GM12878 (cell line): ENCODE results near the gene ZNFX1. TPM values are rescaled to one million over a fixed set of nuclear protein-coding genes. Genes with fewer than 3 reads are reported as not detected.
A peak's percentile ranks its signal among the peaks of the same experiment; 100 is the strongest.

Experiments
- ATAC-seq: fragments of 200-7000 bp; cut with Tn5 transposase; 3 replicates; pipeline ENCODE4 v1.9.1; 2020; ENCODE audit warnings: mild to moderate bottlenecking, moderate library complexity
- BruUV-seq: library from RNA; stranded (reverse); fragments of 400-500 nt; replicated peaks from 2 replicates; lab custom pipeline; 2021; lab: Mats Ljungman, UMichigan
- CTCF ChIA-PET: fragments of 300-600 bp; sonication (Branson Sonifier 250); formaldehyde crosslinking; extraction: SDS; loops from one replicate; lab custom pipeline; 2021; ENCODE audit warnings: inconsistent platforms; lab: Yijun Ruan, JAX
- POLR2A ChIA-PET: fragments of 350-600 bp; formaldehyde crosslinking; extraction: SDS; loops from one replicate; lab custom pipeline; 2021; ENCODE audit warnings: inconsistent platforms; lab: Charles Lee
- RAD21 ChIA-PET: fragments of 300-600 bp; sonication (Branson Sonifier 250); formaldehyde crosslinking; loops from one replicate; lab custom pipeline; 2023; ENCODE audit warnings: antibody characterized with exemption; ENCODE audit not compliant: unreplicated experiment; lab: Charles Lee
- SMC1A ChIA-PET: fragments of 300-600 bp; sonication (Branson Sonifier 250); formaldehyde crosslinking; loops from one replicate; lab custom pipeline; 2023; ENCODE audit not compliant: unreplicated experiment, uncharacterized antibody; lab: Charles Lee
- DNase-seq: peaks from one replicate; pipeline ENCODE4 v3.0.0-alpha.2; 2011; ENCODE audit warnings: low read depth, low spot score
- FAIRE-seq: peaks from 3 replicates; lab custom pipeline; 2011; peaks lifted over from hg19 to GRCh38; lab: Jason Lieb, UNC
- H2AFZ ChIP-seq: 2 replicates; pipeline ENCODE4 v1.6.0; 2011; ENCODE audit warnings: low read depth, low read length, control low read depth; ENCODE audit not compliant: control insufficient read depth
- H3K27ac ChIP-seq: 2 replicates; pipeline ENCODE4 v1.5.1; 2011; ENCODE audit warnings: control low read depth; ENCODE audit not compliant: control insufficient read depth, insufficient read depth
- H3K27me3 ChIP-seq, 2 experiments: replicated peaks in 1 of 2; 2 replicates each; pipeline versions ENCODE4 v1.6.0 to v1.6.1; 2011; ENCODE audit warnings: low read length in 1 of 2; ENCODE audit not compliant: control insufficient read depth in 2 of 2, insufficient read depth in 2 of 2
- H3K36me3 ChIP-seq, 2 experiments: 2 replicates each; pipeline ENCODE4 v1.5.1; 2011; ENCODE audit warnings: low read length in 1 of 2; ENCODE audit not compliant: control insufficient read depth in 2 of 2, insufficient read depth in 2 of 2
- H3K4me1 ChIP-seq: 2 replicates; pipeline ENCODE4 v1.6.1; 2011; ENCODE audit warnings: mild to moderate bottlenecking, low read length, moderate library complexity, mixed read lengths; ENCODE audit not compliant: control insufficient read depth, insufficient read depth
- H3K4me2 ChIP-seq: 2 replicates; pipeline ENCODE4 v1.6.0; 2011; ENCODE audit warnings: control low read depth; ENCODE audit not compliant: control insufficient read depth, insufficient read depth
- H3K4me3 ChIP-seq: fragments of 200-600 bp; sonication (generic); 2 replicates; pipeline ENCODE4 v1.5.1; 2016
- H3K79me2 ChIP-seq: 2 replicates; pipeline ENCODE4 v1.6.0; 2011; ENCODE audit warnings: low read length; ENCODE audit not compliant: control insufficient read depth, insufficient read depth
- H3K9ac ChIP-seq: 2 replicates; pipeline ENCODE4 v1.8.0; 2011; ENCODE audit warnings: low read length, control low read depth, mixed read lengths; ENCODE audit not compliant: control insufficient read depth, insufficient read depth
- H3K9me3 ChIP-seq: replicated peaks from 3 replicates; pipeline ENCODE4 v1.5.1; 2011; ENCODE audit warnings: mild to moderate bottlenecking, low read length; ENCODE audit not compliant: control insufficient read depth, insufficient read depth
- H4K20me1 ChIP-seq: 2 replicates; pipeline ENCODE4 v1.6.0; 2011; ENCODE audit not compliant: control insufficient read depth, insufficient read depth
- CHD4 ChIP-seq: fragments of 200-600 bp; sonication (generic); IDR thresholded peaks from 2 replicates; pipeline ENCODE4 v1.6.1; 2016; ENCODE audit warnings: mild to moderate bottlenecking
- ETV6 ChIP-seq, 2 experiments: fragments of 450-650 bp in 1 of 2; IDR thresholded peaks in 1 of 2; conservative IDR thresholded peaks in 1 of 2; 2 replicates each; pipeline ENCODE4 v1.6.1; 2014; ENCODE audit warnings: antibody characterized with exemption in 1 of 2, borderline replicate concordance in 1 of 2, low read depth in 1 of 2, mild to moderate bottlenecking in 1 of 2, moderate library complexity in 1 of 2
- GABPA ChIP-seq: IDR thresholded peaks from 2 replicates; pipeline ENCODE4 v1.6.1; 2014; ENCODE audit warnings: antibody characterized with exemption, low read depth, mild to moderate bottlenecking, inconsistent platforms
- HDAC6 ChIP-seq: fragments of 200-600 bp; sonication (generic); IDR thresholded peaks from one replicate; pipeline ENCODE4 v1.8.0; 2017; ENCODE audit warnings: antibody characterized with exemption; ENCODE audit not compliant: unreplicated experiment
- IKZF2 ChIP-seq, 2 experiments: fragments of 450-650 bp; IDR thresholded peaks; 2 replicates each; pipeline ENCODE4 v1.6.1; 2017; ENCODE audit warnings: mild to moderate bottlenecking in 2 of 2, moderate library complexity in 2 of 2
- PAX8 ChIP-seq: fragments of 450-650 bp; IDR thresholded peaks from 2 replicates; pipeline ENCODE4 v1.6.1; 2017; ENCODE audit warnings: mild to moderate bottlenecking, moderate library complexity
- SPI1 ChIP-seq: IDR thresholded peaks from 2 replicates; pipeline ENCODE4 v1.6.1; 2011; ENCODE audit warnings: low read depth, mild to moderate bottlenecking, low read length, moderate library complexity, borderline replicate concordance; ENCODE audit not compliant: insufficient read depth
- WGBS: methylation state at CpG from one replicate; pipeline ENCODE4 v1.1.6; 2016; ENCODE audit warnings: low lambda C conversion rate; ENCODE audit not compliant: insufficient replicate concordance, insufficient coverage; ENCODE audit errors: missing lambda C conversion rate; 5-methylcytosine and 5-hydroxymethylcytosine counted together
- in situ Hi-C: fragments of 300-500 bp; cut with MboI; formaldehyde crosslinking; loops from 9 replicates; pipeline ENCODE4 v1.14.3; 2018; ENCODE audit warnings: mixed read lengths
- intact Hi-C: fragments of 100-400 bp; cut with micrococcal nuclease; formaldehyde crosslinking; loops from one replicate; pipeline ENCODE4 v1.14.2; 2022; ENCODE audit not compliant: unreplicated experiment
- polyA plus RNA-seq, 11 experiments: library from polyadenylated mRNA; depleted of rRNA in 4 of 11; unstranded in 6 of 11; stranded (reverse) in 5 of 11; fragments of >200 nt; fragmentation: Nextera tagmentation in 4 of 11; fragmentation: Illumina TruSeq in 1 of 11; extraction: Ambion mirVana in 4 of 11; extraction: Trizol in 1 of 11; gene quantifications; 1 replicate in 1 of 11; 2 replicates in 10 of 11; pipeline versions ENCODE4 v1.2.1 to v1.2.3, GENCODE V29; 2011 to 2016; ENCODE audit warnings: inconsistent platforms in 2 of 11, missing spikeins in 2 of 11, low read depth in 1 of 11
- total RNA-seq, 4 experiments: library from RNA; depleted of rRNA in 3 of 4; stranded (reverse); fragments of >200 nt in 3 of 4; fragmentation: Illumina TruSeq in 1 of 4; extraction: Trizol in 1 of 4; gene quantifications; 2 replicates each; pipeline versions ENCODE4 v1.2.1 to v1.2.3, GENCODE V29; 2013 to 2021
- TF ChIP-seq, protein P1 (sequence below): fragments of 450-650 bp; IDR thresholded peaks from 2 replicates; pipeline ENCODE4 v1.6.1; 2017; ENCODE audit warnings: low read depth, mild to moderate bottlenecking, moderate library complexity
- TF ChIP-seq, protein P2 (sequence below): fragments of 450-650 bp; IDR thresholded peaks from 2 replicates; pipeline ENCODE4 v1.6.1; 2017; ENCODE audit warnings: mild to moderate bottlenecking, low read depth, inconsistent platforms; ENCODE audit not compliant: poor library complexity, severe bottlenecking
- TF ChIP-seq, protein P3 (sequence below): IDR thresholded peaks from 2 replicates; pipeline ENCODE4 v1.6.1; 2012; ENCODE audit warnings: low read length, inconsistent platforms
- TF ChIP-seq, protein P4 (sequence below): IDR thresholded peaks from 2 replicates; pipeline ENCODE4 v1.6.1; 2011; ENCODE audit warnings: low read depth, mild to moderate bottlenecking, low read length, moderate library complexity, borderline replicate concordance; ENCODE audit errors: extremely low read depth
- TF ChIP-seq, protein P5 (sequence below): fragments of 450-650 bp; IDR thresholded peaks from 2 replicates; pipeline ENCODE4 v1.6.1; 2014; ENCODE audit warnings: mild to moderate bottlenecking

ZNFX1 gene
- total and polyA plus RNA-seq, 10 of the 15 experiments (the other 5 are each of a cell fraction or from before 2014, with no cell fraction given) = 7.4 to 31.5 (median 25.6) TPM

DNA sequence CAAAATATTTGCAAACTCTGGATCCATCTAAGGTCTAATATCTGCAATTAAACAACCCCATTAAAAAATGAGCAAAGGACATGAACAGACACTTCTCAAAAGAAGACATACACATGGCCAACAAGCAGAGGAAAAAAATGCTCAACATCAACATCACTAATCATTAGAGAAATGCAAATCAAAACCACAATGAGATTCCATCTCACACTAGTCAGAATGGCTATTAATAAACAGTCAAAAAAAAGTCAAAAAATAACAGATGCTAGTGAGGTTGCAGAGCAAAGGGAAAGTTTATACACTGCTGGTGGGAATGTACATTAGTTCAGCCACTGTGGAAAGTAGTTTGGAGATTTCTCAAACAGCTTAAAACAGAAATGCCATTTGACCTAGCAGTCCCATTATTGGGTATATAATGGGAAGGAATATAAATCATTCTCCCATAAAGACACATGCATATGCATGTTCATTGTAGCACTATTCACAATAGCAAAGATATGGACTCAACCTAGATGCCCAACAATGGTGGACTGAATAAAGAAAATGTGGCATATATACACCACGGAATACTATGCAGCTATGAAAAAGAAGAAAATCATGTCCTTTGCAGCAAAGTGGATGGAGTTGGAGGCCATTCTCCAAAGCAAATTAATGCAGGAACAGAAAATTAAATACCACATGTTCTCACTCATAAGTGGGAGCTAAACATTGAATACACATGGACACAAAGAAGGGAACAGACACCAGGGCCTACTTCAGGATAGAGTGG, 9.1 kb downstream of the ZNFX1 start (continued):
- TF ChIP-seq, protein P1, sequence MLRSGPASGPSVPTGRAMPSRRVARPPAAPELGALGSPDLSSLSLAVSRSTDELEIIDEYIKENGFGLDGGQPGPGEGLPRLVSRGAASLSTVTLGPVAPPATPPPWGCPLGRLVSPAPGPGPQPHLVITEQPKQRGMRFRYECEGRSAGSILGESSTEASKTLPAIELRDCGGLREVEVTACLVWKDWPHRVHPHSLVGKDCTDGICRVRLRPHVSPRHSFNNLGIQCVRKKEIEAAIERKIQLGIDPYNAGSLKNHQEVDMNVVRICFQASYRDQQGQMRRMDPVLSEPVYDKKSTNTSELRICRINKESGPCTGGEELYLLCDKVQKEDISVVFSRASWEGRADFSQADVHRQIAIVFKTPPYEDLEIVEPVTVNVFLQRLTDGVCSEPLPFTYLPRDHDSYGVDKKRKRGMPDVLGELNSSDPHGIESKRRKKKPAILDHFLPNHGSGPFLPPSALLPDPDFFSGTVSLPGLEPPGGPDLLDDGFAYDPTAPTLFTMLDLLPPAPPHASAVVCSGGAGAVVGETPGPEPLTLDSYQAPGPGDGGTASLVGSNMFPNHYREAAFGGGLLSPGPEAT = peak; percentile 55
- peak; percentile 14 to 40; a peak in 2 of 4 replicates for TF ChIP-seq IKZF2 (IDR thresholded peaks at IDR 0.05)
- TF ChIP-seq, protein P2, sequence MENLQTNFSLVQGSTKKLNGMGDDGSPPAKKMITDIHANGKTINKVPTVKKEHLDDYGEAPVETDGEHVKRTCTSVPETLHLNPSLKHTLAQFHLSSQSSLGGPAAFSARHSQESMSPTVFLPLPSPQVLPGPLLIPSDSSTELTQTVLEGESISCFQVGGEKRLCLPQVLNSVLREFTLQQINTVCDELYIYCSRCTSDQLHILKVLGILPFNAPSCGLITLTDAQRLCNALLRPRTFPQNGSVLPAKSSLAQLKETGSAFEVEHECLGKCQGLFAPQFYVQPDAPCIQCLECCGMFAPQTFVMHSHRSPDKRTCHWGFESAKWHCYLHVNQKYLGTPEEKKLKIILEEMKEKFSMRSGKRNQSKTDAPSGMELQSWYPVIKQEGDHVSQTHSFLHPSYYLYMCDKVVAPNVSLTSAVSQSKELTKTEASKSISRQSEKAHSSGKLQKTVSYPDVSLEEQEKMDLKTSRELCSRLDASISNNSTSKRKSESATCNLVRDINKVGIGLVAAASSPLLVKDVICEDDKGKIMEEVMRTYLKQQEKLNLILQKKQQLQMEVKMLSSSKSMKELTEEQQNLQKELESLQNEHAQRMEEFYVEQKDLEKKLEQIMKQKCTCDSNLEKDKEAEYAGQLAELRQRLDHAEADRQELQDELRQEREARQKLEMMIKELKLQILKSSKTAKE = peak; percentile 21
- TF ChIP-seq, all 136 proteins: peak for 13

DNA sequence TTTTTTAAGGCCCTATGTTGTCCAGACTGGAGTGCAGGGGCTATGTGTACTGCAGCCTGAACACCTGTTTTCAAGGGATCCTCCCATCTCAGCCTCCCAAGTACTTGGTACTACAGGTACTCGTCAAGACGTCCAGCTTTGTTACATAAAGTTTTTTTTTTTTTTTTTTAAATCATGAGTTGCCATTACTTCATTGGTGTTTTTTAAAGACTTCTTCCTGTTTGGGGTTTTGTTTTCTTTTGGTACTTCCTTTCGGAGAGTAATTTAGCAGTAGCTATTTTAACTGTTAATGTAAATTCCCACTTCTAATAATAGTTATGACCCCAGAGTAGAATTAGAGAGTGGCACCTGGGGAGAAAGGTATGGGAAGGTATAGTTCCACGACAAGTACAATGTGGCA, 10.5 kb downstream of the ZNFX1 start:
- RAD21 ChIA-PET = interaction anchor here (0.9 to 3.4 kb wide), 5 partner anchors 9 to 24 kb away, joined by 3 to 12 read pairs (median 3); partner anchors contain the start of gene ZNFX1
- peaks cover 16% of the 10 kb centered on the region; the same call in 1 of the 2 replicates for H4K20me1 ChIP-seq
- intact Hi-C loops (no loop called here), in situ Hi-C loops (no loop called here)
- H3K9ac ChIP-seq = peak overlapping the region; percentile 43
- peaks cover 4% of the 10 kb centered on the region; the same call in 2 of the 3 replicates for H3K9me3 ChIP-seq
- no peak overlapping the region for H2AFZ ChIP-seq
- peak overlapping the region; percentile 86 for H3K4me2 ChIP-seq
- CTCF ChIA-PET = interaction anchor here (0.6 to 2.4 kb wide), 7 partner anchors 9 to 142 kb away, joined by 3 to 12 read pairs (median 3); no protein-coding TSS in a partner anchor
- BruUV-seq = no TSS peak
- no peaks in the 10 kb centered on the region for H3K27me3 ChIP-seq
- peaks cover 19% of the 10 kb centered on the region for H3K4me1 ChIP-seq
- DNase-seq (no peak), FAIRE-seq (no peak), ATAC-seq (peak; percentile 40)
- WGBS = 4% methylated on average over 4 of the region's 4 CpGs
- POLR2A ChIA-PET = interaction anchor here (0.5 to 2.3 kb wide), 9 partner anchors 9 to 338 kb away, joined by 3 to 15 read pairs (median 6); partner anchors contain the start of gene ZNFX1
- peak overlapping the region; percentile 73 for H3K4me3 ChIP-seq
- peaks cover 72% of the 10 kb centered on the region for H3K79me2 ChIP-seq
- H3K27ac ChIP-seq = peak overlapping the region; percentile 68
- H3K36me3 ChIP-seq = peaks cover 22 to 56% of the 10 kb centered on the region in 2 experiments
- SMC1A ChIA-PET = interaction anchor here (0.6 to 2.9 kb wide), 11 partner anchors 9 to 479 kb away, joined by 3 to 21 read pairs (median 3); no protein-coding TSS in a partner anchor
- TF ChIP-seq, protein P3, sequence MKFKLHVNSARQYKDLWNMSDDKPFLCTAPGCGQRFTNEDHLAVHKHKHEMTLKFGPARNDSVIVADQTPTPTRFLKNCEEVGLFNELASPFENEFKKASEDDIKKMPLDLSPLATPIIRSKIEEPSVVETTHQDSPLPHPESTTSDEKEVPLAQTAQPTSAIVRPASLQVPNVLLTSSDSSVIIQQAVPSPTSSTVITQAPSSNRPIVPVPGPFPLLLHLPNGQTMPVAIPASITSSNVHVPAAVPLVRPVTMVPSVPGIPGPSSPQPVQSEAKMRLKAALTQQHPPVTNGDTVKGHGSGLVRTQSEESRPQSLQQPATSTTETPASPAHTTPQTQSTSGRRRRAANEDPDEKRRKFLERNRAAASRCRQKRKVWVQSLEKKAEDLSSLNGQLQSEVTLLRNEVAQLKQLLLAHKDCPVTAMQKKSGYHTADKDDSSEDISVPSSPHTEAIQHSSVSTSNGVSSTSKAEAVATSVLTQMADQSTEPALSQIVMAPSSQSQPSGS = peak; percentile 50; the same call in 1 of the 2 replicates
- TF ChIP-seq GABPA = peak; percentile 55; the same call in 1 of the 2 replicates
- no peak for TF ChIP-seq PAX8
- TF ChIP-seq, protein P4, sequence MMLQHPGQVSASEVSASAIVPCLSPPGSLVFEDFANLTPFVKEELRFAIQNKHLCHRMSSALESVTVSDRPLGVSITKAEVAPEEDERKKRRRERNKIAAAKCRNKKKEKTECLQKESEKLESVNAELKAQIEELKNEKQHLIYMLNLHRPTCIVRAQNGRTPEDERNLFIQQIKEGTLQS = no peak
- TF ChIP-seq, protein P5, sequence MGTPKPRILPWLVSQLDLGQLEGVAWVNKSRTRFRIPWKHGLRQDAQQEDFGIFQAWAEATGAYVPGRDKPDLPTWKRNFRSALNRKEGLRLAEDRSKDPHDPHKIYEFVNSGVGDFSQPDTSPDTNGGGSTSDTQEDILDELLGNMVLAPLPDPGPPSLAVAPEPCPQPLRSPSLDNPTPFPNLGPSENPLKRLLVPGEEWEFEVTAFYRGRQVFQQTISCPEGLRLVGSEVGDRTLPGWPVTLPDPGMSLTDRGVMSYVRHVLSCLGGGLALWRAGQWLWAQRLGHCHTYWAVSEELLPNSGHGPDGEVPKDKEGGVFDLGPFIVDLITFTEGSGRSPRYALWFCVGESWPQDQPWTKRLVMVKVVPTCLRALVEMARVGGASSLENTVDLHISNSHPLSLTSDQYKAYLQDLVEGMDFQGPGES = no peak
- no peak for TF ChIP-seq SPI1
- TF ChIP-seq HDAC6 = no peak
- no peak for TF ChIP-seq CHD4
- TF ChIP-seq ETV6 (conservative IDR thresholded peaks at IDR 0.05 in 1 of 2, IDR thresholded peaks at IDR 0.05 in 1 of 2; ENCODE audit: borderline replicate concordance in 1 of 2, low read depth in 1 of 2) = 0 out of 4 replicates have a peak, but pooled peaks of 1 of the 2 experiments have one; percentile 47
